GM12878 (cell line): Measurements from ENCODE around the gene HELZ.

Experiments
- CBX5 ChIP-seq: sonication (generic); IDR thresholded peaks from 2 replicates; pipeline ENCODE4 v1.6.1; 2016; ENCODE audit warnings: low read depth, moderate library complexity, mild to moderate bottlenecking, inconsistent platforms
- FOXK2 ChIP-seq: fragments of 450-650 bp; IDR thresholded peaks from 2 replicates; pipeline ENCODE4 v1.6.1; 2017; ENCODE audit warnings: mild to moderate bottlenecking, moderate library complexity
- MAX ChIP-seq: IDR thresholded peaks from 2 replicates; pipeline ENCODE4 v1.6.1; 2012; ENCODE audit warnings: low read depth, low read length, improper control_type of control experiment
- MYC ChIP-seq: IDR thresholded peaks from 2 replicates; pipeline ENCODE4 v1.6.1; 2011; ENCODE audit warnings: mild to moderate bottlenecking, low read length, moderate library complexity, inconsistent platforms; ENCODE audit not compliant: insufficient read depth, insufficient replicate concordance, insufficient read length, severe bottlenecking
- NR2F1 ChIP-seq: fragments of 450-650 bp; conservative IDR thresholded peaks from 2 replicates; pipeline ENCODE4 v1.6.1; 2017; ENCODE audit warnings: mild to moderate bottlenecking
- POLR2AphosphoS5 ChIP-seq: IDR thresholded peaks from 2 replicates; pipeline ENCODE4 v1.6.1; 2011; ENCODE audit warnings: mild to moderate bottlenecking, low read length, inconsistent platforms
- RAD21 ChIP-seq: IDR thresholded peaks from 2 replicates; pipeline ENCODE4 v1.6.1; 2011; ENCODE audit warnings: mild to moderate bottlenecking, low read depth, low read length, moderate library complexity; ENCODE audit not compliant: insufficient read depth
- RCOR1 ChIP-seq: conservative IDR thresholded peaks from 2 replicates; pipeline ENCODE4 v1.6.1; 2012; ENCODE audit warnings: low read depth, low read length, improper control_type of control experiment
- TCF12 ChIP-seq: IDR thresholded peaks from 2 replicates; pipeline ENCODE4 v1.6.1; 2011; ENCODE audit warnings: low read depth, mild to moderate bottlenecking, low read length
- ZZZ3 ChIP-seq: IDR thresholded peaks from 2 replicates; pipeline ENCODE4 v1.6.1; 2011; ENCODE audit warnings: low read depth; ENCODE audit not compliant: control insufficient read depth, insufficient read length
- TF ChIP-seq, protein P1 (sequence below): IDR thresholded peaks from 2 replicates; pipeline ENCODE4 v1.6.1; 2012; ENCODE audit warnings: mild to moderate bottlenecking, low read depth, low read length

DNA sequence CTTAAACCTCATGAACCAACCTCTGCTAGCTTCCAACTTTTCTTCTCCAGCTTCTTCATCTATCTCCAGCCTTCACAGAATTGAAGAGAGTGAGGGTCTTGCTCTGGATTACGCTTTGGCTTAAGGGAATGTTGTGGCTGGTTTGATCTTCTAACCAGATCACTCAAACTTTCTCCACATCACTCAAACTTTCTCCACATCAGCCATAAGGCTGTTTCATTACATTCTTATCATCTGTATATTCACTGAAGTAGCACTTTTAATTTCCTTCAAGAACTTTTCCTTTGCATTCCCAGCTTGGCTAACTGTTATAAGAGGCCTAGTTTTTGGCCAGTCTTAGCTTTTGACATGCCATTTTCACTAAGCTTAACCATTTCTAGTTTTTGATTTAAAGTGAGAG, 148.4 kb downstream of the HELZ start:
- TF ChIP-seq MAX (no peak), NR2F1 (no peak), CBX5 (no peak), TCF12 (no peak), RAD21 (no peak), MYC (no peak), RCOR1 (no peak), ZZZ3 (no peak), POLR2AphosphoS5 (no peak), FOXK2 (no peak)
- TF ChIP-seq, protein P1, sequence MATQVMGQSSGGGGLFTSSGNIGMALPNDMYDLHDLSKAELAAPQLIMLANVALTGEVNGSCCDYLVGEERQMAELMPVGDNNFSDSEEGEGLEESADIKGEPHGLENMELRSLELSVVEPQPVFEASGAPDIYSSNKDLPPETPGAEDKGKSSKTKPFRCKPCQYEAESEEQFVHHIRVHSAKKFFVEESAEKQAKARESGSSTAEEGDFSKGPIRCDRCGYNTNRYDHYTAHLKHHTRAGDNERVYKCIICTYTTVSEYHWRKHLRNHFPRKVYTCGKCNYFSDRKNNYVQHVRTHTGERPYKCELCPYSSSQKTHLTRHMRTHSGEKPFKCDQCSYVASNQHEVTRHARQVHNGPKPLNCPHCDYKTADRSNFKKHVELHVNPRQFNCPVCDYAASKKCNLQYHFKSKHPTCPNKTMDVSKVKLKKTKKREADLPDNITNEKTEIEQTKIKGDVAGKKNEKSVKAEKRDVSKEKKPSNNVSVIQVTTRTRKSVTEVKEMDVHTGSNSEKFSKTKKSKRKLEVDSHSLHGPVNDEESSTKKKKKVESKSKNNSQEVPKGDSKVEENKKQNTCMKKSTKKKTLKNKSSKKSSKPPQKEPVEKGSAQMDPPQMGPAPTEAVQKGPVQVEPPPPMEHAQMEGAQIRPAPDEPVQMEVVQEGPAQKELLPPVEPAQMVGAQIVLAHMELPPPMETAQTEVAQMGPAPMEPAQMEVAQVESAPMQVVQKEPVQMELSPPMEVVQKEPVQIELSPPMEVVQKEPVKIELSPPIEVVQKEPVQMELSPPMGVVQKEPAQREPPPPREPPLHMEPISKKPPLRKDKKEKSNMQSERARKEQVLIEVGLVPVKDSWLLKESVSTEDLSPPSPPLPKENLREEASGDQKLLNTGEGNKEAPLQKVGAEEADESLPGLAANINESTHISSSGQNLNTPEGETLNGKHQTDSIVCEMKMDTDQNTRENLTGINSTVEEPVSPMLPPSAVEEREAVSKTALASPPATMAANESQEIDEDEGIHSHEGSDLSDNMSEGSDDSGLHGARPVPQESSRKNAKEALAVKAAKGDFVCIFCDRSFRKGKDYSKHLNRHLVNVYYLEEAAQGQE, result no peak
